HEK293 (cell line): ENCODE data around the gene PDE6H.

Source experiments
- OSR2 ChIP-seq: fragments of 450-650 bp; formaldehyde crosslinking; IDR thresholded peaks from 2 replicates; pipeline ENCODE4 v1.5.1; 2016; ENCODE audit warnings: missing biosample characterization, missing genetic modification characterization
- ZBTB26 ChIP-seq: fragments of 450-650 bp; formaldehyde crosslinking; optimal IDR thresholded peaks from 2 replicates; pipeline ENCODE3; 2016; ENCODE audit warnings: missing biosample characterization, mild to moderate bottlenecking, missing genetic modification characterization

DNA sequence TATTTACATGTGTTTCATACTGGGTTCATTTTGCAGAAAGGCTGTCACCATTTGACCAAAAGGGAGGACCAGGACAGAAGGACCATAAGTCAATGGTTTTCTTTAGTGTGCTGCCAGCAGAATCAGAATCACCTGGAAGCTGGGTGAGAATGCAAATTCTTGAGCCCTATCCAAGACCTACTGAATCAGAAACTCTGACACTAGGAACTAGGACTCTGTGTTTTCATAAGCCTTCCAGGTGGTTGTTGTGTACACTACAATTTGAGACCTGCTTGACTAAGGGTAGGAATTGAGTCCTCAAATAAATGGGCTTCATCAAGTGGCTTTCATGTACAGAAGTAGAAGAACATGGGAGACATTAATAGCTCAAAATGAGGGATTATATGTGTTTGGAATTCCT lies 32.2 kb downstream of the PDE6H start:
- no peak for TF ChIP-seq OSR2
- no peak for TF ChIP-seq ZBTB26 (tag by site-specific recombination)
